Dedifferentiated amniotic fluid mesenchymal stem cell (primary cell): ENCODE measurements around the gene PLCL1.
A peak's percentile ranks its signal among the peaks of the same experiment; 100 is the strongest.

Experiments used
- DNase-seq: peaks from one replicate; pipeline ENCODE4 v3.0.0-alpha.2; 2016; ENCODE audit errors: extremely low spot score

Gene PLCL1

GRCh38 chr2:198056836-198057235, 252.4 kb downstream of the PLCL1 start:
- DNase-seq = no peak

- DNase-seq = no peak
Observed at GRCh38 chr2:198059800-198060199, 255.4 kb downstream of the PLCL1 start.

- DNase-seq = no peak
Observed at GRCh38 chr2:198060277-198060676, 255.9 kb downstream of the PLCL1 start.

- DNase-seq = no peak
Observed at GRCh38 chr2:198062826-198063225, 258.4 kb downstream of the PLCL1 start.

GRCh38 chr2:198063242-198063641, 258.8 kb downstream of the PLCL1 start:
- no peak for DNase-seq

- no peak for DNase-seq
Observed at GRCh38 chr2:198065322-198065721, 260.9 kb downstream of the PLCL1 start.

- DNase-seq = no peak
Observed at GRCh38 chr2:198066597-198066996, 262.2 kb downstream of the PLCL1 start.

GRCh38 chr2:198072655-198073054, 268.3 kb downstream of the PLCL1 start:
- DNase-seq = no peak

- DNase-seq = no peak
Observed at GRCh38 chr2:198073253-198073652, 268.9 kb downstream of the PLCL1 start.

- DNase-seq = no peak
Observed at GRCh38 chr2:198077477-198077876, 273.1 kb downstream of the PLCL1 start.

GRCh38 chr2:198080879-198081765, 276.7 kb downstream of the PLCL1 start:
- DNase-seq = no peak

GRCh38 chr2:198084156-198084555, 279.8 kb downstream of the PLCL1 start:
- DNase-seq = no peak

GRCh38 chr2:198096002-198096401, 291.6 kb downstream of the PLCL1 start:
- DNase-seq = no peak

- no peak for DNase-seq
Observed at GRCh38 chr2:198096965-198097364, 292.6 kb downstream of the PLCL1 start.

GRCh38 chr2:198097630-198098029, 293.2 kb downstream of the PLCL1 start:
- no peak for DNase-seq

GRCh38 chr2:198098386-198098785, 294.0 kb downstream of the PLCL1 start:
- no peak for DNase-seq

GRCh38 chr2:198098918-198099317, 294.5 kb downstream of the PLCL1 start:
- no peak for DNase-seq

GRCh38 chr2:198100346-198100745, 296.0 kb downstream of the PLCL1 start:
- peak; percentile 53 for DNase-seq

- no peak for DNase-seq
Observed at GRCh38 chr2:198101688-198102087, 297.3 kb downstream of the PLCL1 start.

- no peak for DNase-seq
Observed at GRCh38 chr2:198102120-198102519, 297.7 kb downstream of the PLCL1 start.

- DNase-seq = no peak
Observed at GRCh38 chr2:198102856-198103255, 298.5 kb downstream of the PLCL1 start.

GRCh38 chr2:198106621-198107385, 302.4 kb downstream of the PLCL1 start:
- no peak for DNase-seq

GRCh38 chr2:198113316-198113715, 308.9 kb downstream of the PLCL1 start:
- no peak for DNase-seq
